Rectal smooth muscle tissue (tissue), 1 donor: Measurements from ENCODE around the gene YTHDC1.

Experiments used
- H3K27ac ChIP-seq: one replicate; pipeline ENCODE4 v1.7.0; 2013; ENCODE audit warnings: low read depth, low read length, inconsistent platforms
- H3K27me3 ChIP-seq: one replicate; pipeline ENCODE4 v1.7.0; 2013; ENCODE audit warnings: low read length; ENCODE audit not compliant: control insufficient read depth, insufficient read depth
- H3K36me3 ChIP-seq: one replicate; pipeline ENCODE4 v1.7.0; 2013; ENCODE audit warnings: low read length; ENCODE audit not compliant: control insufficient read depth, insufficient read depth
- H3K4me1 ChIP-seq: one replicate; pipeline ENCODE4 v1.7.0; 2013; ENCODE audit warnings: low read length; ENCODE audit not compliant: control insufficient read depth, insufficient read depth
- H3K4me3 ChIP-seq: one replicate; pipeline ENCODE4 v1.7.0; 2013; ENCODE audit warnings: low read length
- H3K9ac ChIP-seq: one replicate; pipeline ENCODE4 v1.7.0; 2013; ENCODE audit warnings: low read length

YTHDC1 gene

GRCh38 chr4:68272860-68273259 is 77.0 kb downstream of the YTHDC1 start:
- Histone ChIP-seq H3K9ac (no peak overlapping the region), H3K27ac (no peak overlapping the region), H3K4me1 (no peaks in the 10 kb centered on the region)

GRCh38 chr4:68272380-68272779 is 77.5 kb downstream of the YTHDC1 start:
- Histone ChIP-seq H3K27me3 (no peaks in the 10 kb centered on the region), H3K9ac (no peak overlapping the region), H3K36me3 (no peaks in the 10 kb centered on the region), H3K27ac (no peak overlapping the region), H3K4me1 (no peaks in the 10 kb centered on the region), H3K4me3 (no peak overlapping the region)

More at GRCh38 chr4:68272860-68273259, 77.0 kb downstream of the YTHDC1 start:
- H3K27me3 ChIP-seq = no peaks in the 10 kb centered on the region
- H3K36me3 ChIP-seq = no peaks in the 10 kb centered on the region
- no peak overlapping the region for H3K4me3 ChIP-seq

- Histone ChIP-seq H3K27me3 (no peaks in the 10 kb centered on the region), H3K4me1 (no peaks in the 10 kb centered on the region), H3K36me3 (no peaks in the 10 kb centered on the region), H3K9ac (no peak overlapping the region), H3K27ac (no peak overlapping the region), H3K4me3 (no peak overlapping the region)
These were observed 78.0 kb downstream of the YTHDC1 start for GRCh38 chr4:68271851-68272357.

- Histone ChIP-seq H3K27ac (no peak overlapping the region), H3K4me3 (no peak overlapping the region), H3K4me1 (no peaks in the 10 kb centered on the region), H3K27me3 (no peaks in the 10 kb centered on the region), H3K9ac (no peak overlapping the region), H3K36me3 (no peaks in the 10 kb centered on the region)
These were observed 82.4 kb downstream of the YTHDC1 start for GRCh38 chr4:68267433-68267944.

- no peak overlapping the region for H3K4me3 ChIP-seq
These were observed 84.9 kb downstream of the YTHDC1 start for GRCh38 chr4:68264875-68265565.

More at GRCh38 chr4:68264875-68265565, 84.9 kb downstream of the YTHDC1 start:
- Histone ChIP-seq H3K27ac (no peak overlapping the region), H3K9ac (no peak overlapping the region), H3K4me1 (no peaks in the 10 kb centered on the region), H3K36me3 (no peaks in the 10 kb centered on the region), H3K27me3 (no peaks in the 10 kb centered on the region)
